Transverse colon (tissue), 4 donors: Measurements from ENCODE around the gene CNDP1.

Source experiments
- CTCF ChIP-seq, 5 experiments: fragments of 200-600 bp in 3 of 5; fragments of 450-650 bp in 2 of 5; sonication (generic) in 3 of 5; IDR thresholded peaks; 1 replicate in 2 of 5; 2 replicates in 3 of 5; pipeline ENCODE4 v1.5.1; 2016 to 2017; ENCODE audit warnings: antibody characterized with exemption in 5 of 5, inconsistent platforms in 3 of 5, mild to moderate bottlenecking in 2 of 5, moderate library complexity in 1 of 5
- EP300 ChIP-seq: sonication (generic); formaldehyde crosslinking; IDR thresholded peaks from one replicate; pipeline ENCODE4 v1.6.1; 2017; ENCODE audit warnings: antibody characterized with exemption, low read depth
- POLR2A ChIP-seq: fragments of 450-650 bp; IDR thresholded peaks from one replicate; pipeline ENCODE4 v1.6.1; 2016; ENCODE audit warnings: antibody characterized with exemption, mild to moderate bottlenecking, moderate library complexity
- POLR2AphosphoS5 ChIP-seq, 3 donors: sonication (generic); formaldehyde crosslinking; IDR thresholded peaks; one replicate each; pipeline ENCODE4 v1.6.1; 2016; ENCODE audit warnings: antibody characterized with exemption in 3 of 3

- TF ChIP-seq EP300 = no peak
- TF ChIP-seq CTCF (IDR thresholded peaks at IDR 0.05) = no peak
- TF ChIP-seq POLR2A = no peak
- TF ChIP-seq POLR2AphosphoS5 (IDR thresholded peaks at IDR 0.05) = no peak
Observed at GRCh38 chr18:74517236-74517630, 17.1 kb upstream of the CNDP1 start.
